GM18868 (cell line): Measurements from ENCODE around the gene TTC9B.
"Not testable (repeated sequence)": the region's sequence is repeated elsewhere in the genome, so short reads cannot be mapped to it uniquely, and the experiment has no call there.

Experiments used
- ATAC-seq: cut with Tn5 transposase; IDR thresholded peaks from one replicate; pipeline ENCODE4 v1.9.1; 2021; ENCODE audit warnings: mild to moderate bottlenecking, moderate library complexity; ENCODE audit not compliant: unreplicated experiment

TTC9B gene

DNA sequence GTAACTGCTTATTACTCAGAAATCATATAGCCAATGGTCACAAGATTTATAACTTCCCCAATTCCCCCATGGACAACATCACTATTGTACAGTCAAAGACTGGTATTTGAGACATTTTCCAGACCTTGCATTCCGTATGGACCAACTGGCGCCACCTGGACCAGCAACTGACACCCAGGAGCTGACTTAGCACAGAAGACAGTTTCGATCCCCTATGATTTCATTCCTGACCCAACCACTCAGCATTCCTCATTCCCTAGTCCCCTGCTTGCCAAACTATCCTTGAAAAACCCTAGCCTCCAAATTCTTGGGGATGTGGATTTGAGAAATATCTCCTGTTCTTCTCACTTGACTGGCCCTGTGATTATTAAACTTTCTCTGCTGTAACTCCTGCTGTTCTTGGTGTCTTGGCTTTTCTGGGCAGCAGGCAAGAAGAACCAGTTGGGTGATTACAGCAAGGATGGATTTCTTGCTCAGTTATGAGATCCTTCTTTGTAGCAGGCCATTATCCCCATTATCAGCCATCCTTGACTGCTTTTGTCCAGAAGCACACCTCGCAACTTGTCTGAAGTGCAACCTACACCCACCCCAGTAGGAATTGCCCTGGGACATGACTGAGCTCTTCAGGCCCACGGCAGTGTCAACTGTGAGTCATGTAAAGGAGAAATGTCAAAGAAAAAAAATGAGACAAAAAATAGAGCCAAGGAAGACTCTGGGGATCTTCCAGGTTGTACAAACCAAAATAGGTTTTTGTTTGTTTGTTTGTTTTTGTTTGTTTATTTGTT is 40.7 kb downstream of the TTC9B start:
- no peak for ATAC-seq

GRCh38 chr19:40175820-40176219 is 42.4 kb downstream of the TTC9B start:
- no peak for ATAC-seq

- ATAC-seq = no peak
Observed at GRCh38 chr19:40174092-40174491, 44.1 kb downstream of the TTC9B start.

- not testable (repeated sequence) for ATAC-seq
Observed at GRCh38 chr19:40171293-40171692, 46.9 kb downstream of the TTC9B start.

DNA sequence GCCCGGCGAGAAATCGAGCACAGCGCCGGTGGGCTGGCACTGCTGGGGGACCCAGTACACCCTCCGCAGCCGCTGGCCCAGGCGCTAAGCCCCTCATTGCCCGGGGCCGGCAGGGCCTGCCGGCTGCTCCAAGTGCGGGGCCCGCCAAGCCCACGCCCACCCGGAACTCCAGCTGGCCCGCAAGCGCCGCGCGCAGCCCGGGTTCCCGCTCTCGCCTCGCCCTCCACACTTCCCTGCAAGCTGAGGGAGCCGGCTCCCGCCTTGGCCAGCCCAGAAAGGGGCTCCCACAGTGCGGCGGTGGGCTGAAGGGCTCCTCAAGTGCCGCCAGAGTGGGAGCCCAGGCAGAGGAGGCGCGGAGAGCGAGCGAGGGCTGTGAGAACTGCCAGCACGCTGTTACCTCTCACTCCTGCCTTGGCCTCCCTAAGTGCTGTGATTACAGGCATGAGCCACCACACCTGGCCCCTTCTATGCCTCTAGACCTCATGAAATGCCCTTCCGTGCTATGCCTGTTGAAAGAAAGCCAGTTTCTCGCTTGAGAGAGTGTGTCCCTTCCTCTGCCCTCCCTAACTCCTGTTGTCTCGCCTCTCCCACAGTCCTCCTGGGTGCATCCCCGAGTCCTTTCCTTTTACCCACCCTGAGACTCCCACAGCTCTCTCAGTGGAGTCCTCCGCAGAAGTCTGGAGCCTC is 47.7 kb downstream of the TTC9B start:
- ATAC-seq = not testable (repeated sequence)

- not testable (repeated sequence) for ATAC-seq
Observed at GRCh38 chr19:40169482-40170302, 48.5 kb downstream of the TTC9B start.
